ENCODE data around the gene FRMD1.

FRMD1 gene

GRCh38 chr6:168047841-168048723 is 30.9 kb downstream of the FRMD1 start:
- no peak overlapping the region for H3K4me3 ChIP-seq (ENCODE audit: low read depth, low read length)
- TF ChIP-seq CTCF (IDR thresholded peaks at IDR 0.05; ENCODE audit: low read depth, low read length) = no peak

- TF ChIP-seq CTCF (IDR thresholded peaks at IDR 0.05; ENCODE audit: low read depth, low read length) = no peak
- no peak overlapping the region for H3K4me3 ChIP-seq (ENCODE audit: low read depth, low read length)
Observed at GRCh38 chr6:168046696-168047095, 32.3 kb downstream of the FRMD1 start.

- TF ChIP-seq CTCF (IDR thresholded peaks at IDR 0.05; ENCODE audit: low read depth, low read length) = no peak
- no peak overlapping the region for H3K4me3 ChIP-seq (ENCODE audit: low read depth, low read length)
Observed at GRCh38 chr6:168045706-168046620, 33.0 kb downstream of the FRMD1 start.

GRCh38 chr6:168045141-168045691 is 33.8 kb downstream of the FRMD1 start:
- no peak overlapping the region for H3K4me3 ChIP-seq (ENCODE audit: low read depth, low read length)
- no peak for TF ChIP-seq CTCF (IDR thresholded peaks at IDR 0.05; ENCODE audit: low read depth, low read length)

GRCh38 chr6:168044521-168045130 is 34.4 kb downstream of the FRMD1 start:
- TF ChIP-seq CTCF (IDR thresholded peaks at IDR 0.05; ENCODE audit: low read depth, low read length) = no peak

GRCh38 chr6:168043848-168044415 is 35.1 kb downstream of the FRMD1 start:
- no peak for TF ChIP-seq CTCF (IDR thresholded peaks at IDR 0.05; ENCODE audit: low read depth, low read length)
- H3K4me3 ChIP-seq (ENCODE audit: low read depth, low read length) = no peak overlapping the region

More at GRCh38 chr6:168044521-168045130, 34.4 kb downstream of the FRMD1 start:
- H3K4me3 ChIP-seq (ENCODE audit: low read depth, low read length) = no peak overlapping the region
